Midbrain (tissue), 1 donor: ENCODE measurements around the gene LRRC4C.

ENCODE experiments used
- DNase-seq: peaks from one replicate; lab custom pipeline; 2025; lab: John Stamatoyannopoulos, UW

LRRC4C gene

DNA sequence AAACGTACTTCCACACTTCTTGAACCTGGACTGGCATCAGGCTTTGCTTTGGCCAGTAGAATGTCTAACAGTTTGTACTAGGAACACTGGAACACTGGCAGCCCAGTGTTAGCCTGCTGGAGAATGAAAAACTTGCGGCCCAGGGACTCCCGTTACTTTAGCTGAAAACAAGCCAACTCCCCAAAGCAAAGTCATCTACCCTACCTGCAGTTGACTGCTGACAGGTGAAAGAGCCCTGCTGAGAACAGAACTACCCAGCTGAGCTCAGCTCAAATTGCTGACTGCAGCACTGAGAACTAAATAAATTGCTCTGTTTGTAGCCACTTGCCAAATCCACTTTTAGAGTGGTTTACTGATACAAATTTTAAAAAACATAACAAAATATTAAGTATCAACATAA is 342.5 kb downstream of the LRRC4C start:
- DNase-seq = no peak

GRCh38 chr11:41115066-41115465 is 344.4 kb downstream of the LRRC4C start:
- no peak for DNase-seq

DNA sequence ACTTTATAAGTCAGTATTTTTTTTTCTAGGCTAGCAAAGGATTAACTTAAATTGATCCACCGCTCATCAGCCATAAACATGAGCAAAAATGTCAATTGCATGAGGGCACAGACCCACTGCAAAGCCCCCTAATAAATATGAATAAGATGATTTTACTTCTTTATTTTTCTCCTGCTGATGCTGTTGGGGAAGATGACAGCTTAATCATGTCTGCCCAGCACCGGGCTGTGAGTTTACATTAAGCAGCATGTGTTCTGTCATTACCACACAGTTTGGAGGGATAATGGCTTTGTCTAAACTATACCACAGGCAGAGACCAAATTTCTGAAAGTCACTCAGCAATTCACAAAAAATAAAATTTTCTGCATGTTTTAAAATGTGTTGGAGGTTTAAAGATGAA is 346.3 kb downstream of the LRRC4C start:
- DNase-seq = no peak

DNA sequence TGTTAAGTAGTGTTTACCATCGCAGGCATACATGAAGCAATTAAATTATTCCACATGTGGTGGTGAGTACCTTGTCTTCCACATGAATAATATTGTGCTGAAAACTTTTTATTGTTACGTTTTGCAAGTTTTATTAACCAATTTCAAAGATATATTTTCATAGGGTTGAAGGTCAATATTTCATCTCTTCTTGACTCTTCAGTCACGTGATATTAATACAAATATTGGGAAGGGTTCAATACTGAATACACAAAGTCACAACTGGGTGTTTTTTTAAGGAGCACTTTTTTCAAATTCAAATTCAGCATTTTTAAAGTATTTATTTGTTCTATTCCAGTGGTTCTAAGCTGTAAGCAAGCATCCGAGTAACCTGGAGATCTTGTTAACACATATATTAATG is 348.9 kb downstream of the LRRC4C start:
- no peak for DNase-seq

DNA sequence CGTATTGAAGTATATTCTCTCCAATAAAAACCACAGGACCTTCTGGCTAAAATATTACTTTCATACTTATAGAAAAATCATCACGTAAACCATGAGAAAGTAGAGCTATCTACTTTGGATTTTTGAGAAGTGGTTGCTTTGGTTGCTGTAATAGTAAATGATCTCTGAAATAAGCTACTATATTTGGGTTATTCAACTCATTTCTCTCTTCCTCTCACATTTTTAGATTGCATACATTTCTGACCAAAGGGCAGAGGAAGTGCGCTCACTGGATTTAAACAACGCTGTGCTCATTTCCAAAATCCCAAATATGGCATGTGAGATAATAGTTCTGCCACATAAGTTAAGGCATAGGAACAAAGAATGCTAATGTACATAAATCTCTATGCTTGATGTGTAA is 357.0 kb downstream of the LRRC4C start:
- DNase-seq = no peak

DNA sequence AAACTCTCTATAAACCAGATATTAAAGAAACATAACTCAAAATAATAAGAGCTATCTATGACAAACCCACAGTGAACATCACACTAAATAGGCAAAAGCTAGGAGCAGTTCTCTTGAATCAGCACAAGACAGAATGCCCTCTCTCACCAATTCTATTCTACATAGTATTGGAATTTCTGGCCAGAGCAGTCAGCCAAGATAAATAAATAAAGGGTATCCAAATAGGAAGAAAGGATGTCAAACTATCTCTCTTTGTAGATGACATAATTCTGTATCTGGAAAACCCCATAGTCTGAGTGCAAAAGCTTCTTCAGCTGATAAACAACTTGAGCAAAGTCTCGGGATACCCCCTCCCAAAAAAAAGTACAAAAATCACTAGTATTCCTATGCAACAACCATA is 359.8 kb downstream of the LRRC4C start:
- DNase-seq = no peak

- DNase-seq = no peak
Measured at GRCh38 chr11:41085123-41085522, 374.3 kb downstream of the LRRC4C start.

GRCh38 chr11:41081756-41082285 is 377.6 kb downstream of the LRRC4C start:
- DNase-seq = no peak

GRCh38 chr11:41074318-41074717 is 385.1 kb downstream of the LRRC4C start:
- no peak for DNase-seq

DNA sequence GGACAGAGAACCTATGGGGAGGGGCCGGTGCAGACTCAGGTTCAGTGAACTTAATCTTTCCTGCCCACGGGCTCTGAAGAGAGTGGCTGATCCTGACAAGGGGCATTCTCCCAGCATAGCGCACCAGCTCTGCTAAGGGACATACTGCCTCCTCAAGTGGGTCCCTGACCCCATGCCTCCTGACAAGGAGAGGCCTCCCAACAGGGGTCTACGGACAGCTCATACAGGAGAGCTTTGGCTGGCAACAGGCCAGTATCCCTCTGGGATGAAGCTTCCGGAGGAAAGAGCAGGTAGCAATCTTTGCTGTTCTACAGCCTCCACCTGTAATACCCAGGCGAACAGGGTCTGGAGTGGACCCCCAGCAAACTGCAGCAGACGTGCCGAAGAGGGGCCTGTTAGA is 394.0 kb downstream of the LRRC4C start:
- no peak for DNase-seq

GRCh38 chr11:41058138-41058537 is 401.3 kb downstream of the LRRC4C start:
- no peak for DNase-seq

- no peak for DNase-seq
Measured at GRCh38 chr11:41056892-41057569, 402.4 kb downstream of the LRRC4C start.

DNA sequence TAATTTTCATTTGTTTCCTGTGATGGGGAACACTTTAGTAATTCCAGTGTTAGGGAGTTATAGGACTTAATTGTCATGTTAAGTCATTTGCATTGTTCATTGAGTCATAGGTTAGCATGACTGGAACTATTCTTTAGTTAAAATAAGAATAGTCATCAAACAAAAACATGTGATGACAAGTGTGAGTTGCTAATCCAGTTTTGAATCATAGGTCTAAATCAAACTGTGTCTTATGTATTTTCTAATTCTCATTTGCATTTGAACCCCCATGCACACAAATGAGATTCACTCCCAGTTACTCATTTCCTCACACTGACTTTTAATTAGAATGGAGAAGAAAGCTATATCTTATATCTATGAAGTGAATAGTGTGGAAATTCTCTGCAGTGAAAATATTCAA is 405.6 kb downstream of the LRRC4C start:
- no peak for DNase-seq

DNA sequence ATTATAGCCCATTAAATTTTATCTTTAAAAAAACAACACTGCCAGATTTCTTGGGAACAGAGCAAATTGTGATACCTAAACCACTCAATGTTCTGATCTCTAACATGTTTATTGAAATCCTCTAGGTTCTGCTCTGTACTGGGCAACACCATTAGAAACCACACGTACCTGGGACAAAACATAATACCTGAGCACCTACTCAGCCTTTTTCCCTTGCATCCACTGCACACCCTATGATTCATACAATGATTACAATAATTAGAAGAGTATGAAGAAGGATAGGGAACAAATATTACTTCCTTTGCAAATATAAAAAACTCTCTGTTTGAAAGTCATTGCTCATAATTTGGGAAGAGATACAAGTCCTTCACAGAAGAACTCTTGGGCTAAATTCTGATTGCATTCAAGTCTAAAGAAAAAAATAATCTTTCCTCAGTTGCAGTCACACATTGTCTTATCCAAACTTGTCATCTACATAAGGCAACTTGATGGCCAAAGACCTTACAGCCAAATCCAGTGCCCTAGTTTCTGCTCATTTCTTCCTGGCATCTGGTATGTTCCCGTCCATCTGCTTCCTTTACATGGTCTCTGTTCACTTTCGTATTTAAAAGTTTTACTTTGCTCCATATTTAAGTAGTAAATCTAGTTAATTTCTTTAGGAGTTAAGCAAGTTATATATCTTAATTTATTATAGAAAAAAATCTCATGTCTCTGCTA is 407.4 kb downstream of the LRRC4C start:
- no peak for DNase-seq

GRCh38 chr11:41050791-41051190 is 408.7 kb downstream of the LRRC4C start:
- no peak for DNase-seq

- no peak for DNase-seq
Measured at GRCh38 chr11:41047229-41047628, 412.2 kb downstream of the LRRC4C start.

- DNase-seq = no peak
Measured at GRCh38 chr11:41045266-41045665, 414.2 kb downstream of the LRRC4C start.

- no peak for DNase-seq
Measured at GRCh38 chr11:41044747-41045146, 414.7 kb downstream of the LRRC4C start.

GRCh38 chr11:41042688-41043087 is 416.8 kb downstream of the LRRC4C start:
- DNase-seq = no peak

GRCh38 chr11:41040474-41040873 is 419.0 kb downstream of the LRRC4C start:
- DNase-seq = no peak

DNA sequence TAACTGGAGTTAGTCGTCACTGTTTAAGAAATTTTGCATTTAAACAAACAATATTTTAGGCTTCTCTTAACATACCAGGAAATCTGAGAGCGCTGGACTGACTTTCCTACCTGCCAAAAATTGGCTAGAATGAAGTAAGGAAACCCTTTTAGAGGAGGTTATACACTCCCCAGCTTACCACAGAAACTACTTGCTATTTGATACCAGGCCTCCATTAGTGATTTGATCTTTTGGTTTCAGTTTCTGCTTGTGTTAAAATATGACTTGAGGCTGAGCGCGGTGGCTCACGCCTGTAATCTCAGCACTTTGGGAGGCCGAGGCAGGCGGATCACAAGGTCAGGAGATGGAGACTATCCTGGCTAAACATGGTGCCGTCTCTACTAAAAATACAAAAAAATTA is 419.9 kb downstream of the LRRC4C start:
- no peak for DNase-seq

DNA sequence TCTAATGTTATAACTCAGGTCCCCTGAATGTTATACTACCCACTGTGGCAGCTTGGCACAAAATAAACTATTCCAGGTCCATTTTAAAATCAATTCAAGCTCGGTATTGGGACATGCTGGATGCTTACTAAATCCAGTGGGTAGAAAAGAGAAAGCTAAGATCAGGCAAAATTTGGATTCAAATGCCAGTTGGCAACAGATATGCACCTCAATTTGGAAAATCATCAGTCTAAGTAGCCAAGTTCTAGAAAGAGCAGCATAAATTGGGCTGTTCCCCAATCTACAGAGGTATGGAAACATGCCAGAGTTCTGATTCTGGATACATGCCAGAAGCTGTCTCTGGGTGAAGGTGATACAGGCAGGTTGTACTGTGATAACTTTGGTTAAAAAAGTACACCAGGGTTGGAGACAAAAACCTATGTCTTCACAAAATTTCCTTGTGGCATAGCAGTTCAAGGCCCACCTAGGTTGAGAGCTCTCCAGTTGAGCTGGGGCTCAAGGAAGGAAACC is 427.8 kb downstream of the LRRC4C start:
- DNase-seq = no peak

DNA sequence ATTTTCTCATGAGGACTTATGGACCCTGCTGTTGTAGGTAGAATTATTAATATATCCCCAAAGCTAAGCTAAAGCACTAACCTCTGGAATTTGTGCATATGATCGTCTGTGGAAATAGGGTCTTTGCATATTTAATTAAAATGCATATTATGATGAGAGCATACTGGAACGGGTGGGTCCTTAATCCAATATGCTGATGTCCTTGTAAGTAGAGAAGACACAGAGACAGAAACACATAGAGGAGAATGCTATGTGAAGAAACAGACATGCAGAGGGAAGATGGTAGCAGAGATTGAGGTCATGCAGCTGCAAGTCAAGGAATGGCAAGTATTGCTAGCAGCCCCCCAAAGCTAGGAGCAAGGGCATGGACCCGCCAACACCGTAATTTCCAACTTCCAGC is 439.2 kb downstream of the LRRC4C start:
- DNase-seq = no peak
